Vagina (tissue), 2 donors: ENCODE data around the gene ZNF592. TPM values are rescaled to one million over a fixed set of nuclear protein-coding genes. Genes with fewer than 3 reads are reported as not detected.

ENCODE experiments used
- DNase-seq, 2 donors: peaks; one replicate each; pipeline ENCODE4 v3.0.0-alpha.2; 2017; ENCODE audit errors: extremely low spot score in 2 of 2
- H3K27ac ChIP-seq: fragments of 200-600 bp; sonication (generic); one replicate; pipeline ENCODE4 v1.5.1; 2019
- H3K27me3 ChIP-seq: fragments of 200-600 bp; sonication (generic); one replicate; pipeline ENCODE4 v1.5.1; 2019
- H3K36me3 ChIP-seq, 2 donors: fragments of 200-600 bp; sonication (generic); one replicate each; pipeline ENCODE4 v1.5.1; 2017 to 2019
- H3K4me1 ChIP-seq: fragments of 200-600 bp; sonication (generic); one replicate; pipeline ENCODE4 v1.5.1; 2019
- H3K4me3 ChIP-seq, 2 donors: fragments of 200-600 bp; sonication (generic); 1 replicate in 1 of 2; 2 replicates in 1 of 2; pipeline ENCODE4 v1.5.1; 2016 to 2019
- H3K9me3 ChIP-seq: fragments of 200-600 bp; sonication (generic); one replicate; pipeline ENCODE4 v1.5.1; 2019
- CTCF ChIP-seq, 3 experiments: fragments of 450-650 bp in 2 of 3; fragments of 200-600 bp in 1 of 3; sonication (generic) in 1 of 3; IDR thresholded peaks; one replicate each; pipeline ENCODE4 v1.5.1; 2017 to 2019; ENCODE audit warnings: antibody characterized with exemption in 3 of 3, mild to moderate bottlenecking in 2 of 3, moderate library complexity in 2 of 3
- POLR2A ChIP-seq, 2 donors: fragments of 450-650 bp; IDR thresholded peaks; one replicate each; pipeline ENCODE4 v1.6.1; 2017; ENCODE audit warnings: antibody characterized with exemption in 2 of 2, mild to moderate bottlenecking in 2 of 2, moderate library complexity in 2 of 2
- POLR2AphosphoS5 ChIP-seq, 2 donors: sonication (generic); formaldehyde crosslinking; IDR thresholded peaks; one replicate each; pipeline ENCODE4 v1.9.0; 2017; ENCODE audit warnings: antibody characterized with exemption in 2 of 2, mild to moderate bottlenecking in 2 of 2, low read depth in 1 of 2; ENCODE audit not compliant: insufficient read depth in 1 of 2
- intact Hi-C: fragments of 100-400 bp; cut with DNase I; formaldehyde crosslinking; loops from one replicate; pipeline ENCODE4 v1.15.1; 2023
- total RNA-seq: library from RNA; depleted of rRNA; stranded (reverse); fragments of >200 nt; gene quantifications from one replicate; pipeline ENCODE4 v1.2.3, GENCODE V29; 2016

The ZNF592 gene
- total RNA-seq, 1 donor from 2014 or later = 21.6 TPM

- intact Hi-C loops = no loop called here
- Histone ChIP-seq H3K9me3 (no peaks in the 10 kb centered on the region), H3K27ac (no peak overlapping the region), H3K4me3 (no peak overlapping the region), H3K4me1 (no peaks in the 10 kb centered on the region), H3K27me3 (no peaks in the 10 kb centered on the region), H3K36me3 (peaks cover 5 to 39% of the 10 kb centered on the region in 2 donors)
- no peak for DNase-seq
- TF ChIP-seq POLR2A (IDR thresholded peaks at IDR 0.05) (no peak), CTCF (IDR thresholded peaks at IDR 0.05) (no peak), POLR2AphosphoS5 (IDR thresholded peaks at IDR 0.05; ENCODE audit: insufficient read depth in 1 of 2, low read depth in 1 of 2) (no peak)
Measured at GRCh38 chr15:84804005-84804900, 55.9 kb downstream of the ZNF592 start.

GRCh38 chr15:84805221-84805620 is 56.8 kb downstream of the ZNF592 start:
- Histone ChIP-seq H3K4me3 (no peak overlapping the region), H3K36me3 (peaks cover 5 to 29% of the 10 kb centered on the region in 2 donors), H3K27me3 (no peaks in the 10 kb centered on the region), H3K27ac (no peak overlapping the region), H3K4me1 (no peaks in the 10 kb centered on the region), H3K9me3 (no peaks in the 10 kb centered on the region)
- TF ChIP-seq POLR2AphosphoS5 (IDR thresholded peaks at IDR 0.05; ENCODE audit: insufficient read depth in 1 of 2, low read depth in 1 of 2) (no peak), CTCF (IDR thresholded peaks at IDR 0.05) (no peak), POLR2A (IDR thresholded peaks at IDR 0.05) (no peak)
- intact Hi-C loops = no loop called here
- DNase-seq = no peak

- DNase-seq = no peak
- no peak overlapping the region for H3K4me3 ChIP-seq
- intact Hi-C loops = no loop called here
- no peaks in the 10 kb centered on the region for H3K4me1 ChIP-seq
- peaks cover 0 to 9% of the 10 kb centered on the region in 2 donors for H3K36me3 ChIP-seq
- TF ChIP-seq POLR2A (IDR thresholded peaks at IDR 0.05) = no peak
- no peak for TF ChIP-seq POLR2AphosphoS5 (IDR thresholded peaks at IDR 0.05; ENCODE audit: insufficient read depth in 1 of 2, low read depth in 1 of 2)
- no peak for TF ChIP-seq CTCF (IDR thresholded peaks at IDR 0.05)
- H3K27ac ChIP-seq = no peak overlapping the region
- H3K27me3 ChIP-seq = no peaks in the 10 kb centered on the region
- H3K9me3 ChIP-seq = no peaks in the 10 kb centered on the region
Measured at GRCh38 chr15:84807228-84807627, 58.8 kb downstream of the ZNF592 start.

GRCh38 chr15:84810073-84810840 is 61.9 kb downstream of the ZNF592 start:
- no peaks in the 10 kb centered on the region for H3K9me3 ChIP-seq
- no peak for DNase-seq
- no peak overlapping the region for H3K27ac ChIP-seq
- intact Hi-C loops = loop anchor here (10.0 kb wide), 1 partner anchor 215 kb away; no protein-coding TSS in a partner anchor
- H3K4me1 ChIP-seq = no peaks in the 10 kb centered on the region
- no peaks in the 10 kb centered on the region for H3K36me3 ChIP-seq
- no peaks in the 10 kb centered on the region for H3K27me3 ChIP-seq
- H3K4me3 ChIP-seq = no peak overlapping the region
- TF ChIP-seq CTCF (IDR thresholded peaks at IDR 0.05) = no peak
- TF ChIP-seq POLR2AphosphoS5 (IDR thresholded peaks at IDR 0.05; ENCODE audit: insufficient read depth in 1 of 2, low read depth in 1 of 2) = no peak
- no peak for TF ChIP-seq POLR2A (IDR thresholded peaks at IDR 0.05)
